Vagina (tissue), 2 donors: Measurements from ENCODE around the gene RALGPS2. TPM values are rescaled to one million over a fixed set of nuclear protein-coding genes. Genes with fewer than 3 reads are reported as not detected.

Source experiments
- DNase-seq, 2 donors: peaks; one replicate each; pipeline ENCODE4 v3.0.0-alpha.2; 2017; ENCODE audit errors: extremely low spot score in 2 of 2
- H3K27ac ChIP-seq: fragments of 200-600 bp; sonication (generic); one replicate; pipeline ENCODE4 v1.5.1; 2019
- H3K27me3 ChIP-seq: fragments of 200-600 bp; sonication (generic); one replicate; pipeline ENCODE4 v1.5.1; 2019
- H3K36me3 ChIP-seq, 2 donors: fragments of 200-600 bp; sonication (generic); one replicate each; pipeline ENCODE4 v1.5.1; 2017 to 2019
- H3K4me1 ChIP-seq: fragments of 200-600 bp; sonication (generic); one replicate; pipeline ENCODE4 v1.5.1; 2019
- H3K4me3 ChIP-seq, 2 donors: fragments of 200-600 bp; sonication (generic); 1 replicate in 1 of 2; 2 replicates in 1 of 2; pipeline ENCODE4 v1.5.1; 2016 to 2019
- H3K9me3 ChIP-seq: fragments of 200-600 bp; sonication (generic); one replicate; pipeline ENCODE4 v1.5.1; 2019
- POLR2A ChIP-seq, 2 donors: fragments of 450-650 bp; IDR thresholded peaks; one replicate each; pipeline ENCODE4 v1.6.1; 2017; ENCODE audit warnings: antibody characterized with exemption in 2 of 2, mild to moderate bottlenecking in 2 of 2, moderate library complexity in 2 of 2
- POLR2AphosphoS5 ChIP-seq, 2 donors: sonication (generic); formaldehyde crosslinking; IDR thresholded peaks; one replicate each; pipeline ENCODE4 v1.9.0; 2017; ENCODE audit warnings: antibody characterized with exemption in 2 of 2, mild to moderate bottlenecking in 2 of 2, low read depth in 1 of 2; ENCODE audit not compliant: insufficient read depth in 1 of 2
- intact Hi-C: fragments of 100-400 bp; cut with DNase I; formaldehyde crosslinking; loops from one replicate; pipeline ENCODE4 v1.15.1; 2023
- total RNA-seq: library from RNA; depleted of rRNA; stranded (reverse); fragments of >200 nt; gene quantifications from one replicate; pipeline ENCODE4 v1.2.3, GENCODE V29; 2016
- TF ChIP-seq, protein P1 (sequence below), 3 experiments: fragments of 450-650 bp in 2 of 3; fragments of 200-600 bp in 1 of 3; sonication (generic) in 1 of 3; IDR thresholded peaks; one replicate each; pipeline ENCODE4 v1.5.1; 2017 to 2019; ENCODE audit warnings: antibody characterized with exemption in 3 of 3, mild to moderate bottlenecking in 2 of 3, moderate library complexity in 2 of 3

The RALGPS2 gene
- total RNA-seq, 1 donor from 2014 or later: 20.4 TPM

DNA sequence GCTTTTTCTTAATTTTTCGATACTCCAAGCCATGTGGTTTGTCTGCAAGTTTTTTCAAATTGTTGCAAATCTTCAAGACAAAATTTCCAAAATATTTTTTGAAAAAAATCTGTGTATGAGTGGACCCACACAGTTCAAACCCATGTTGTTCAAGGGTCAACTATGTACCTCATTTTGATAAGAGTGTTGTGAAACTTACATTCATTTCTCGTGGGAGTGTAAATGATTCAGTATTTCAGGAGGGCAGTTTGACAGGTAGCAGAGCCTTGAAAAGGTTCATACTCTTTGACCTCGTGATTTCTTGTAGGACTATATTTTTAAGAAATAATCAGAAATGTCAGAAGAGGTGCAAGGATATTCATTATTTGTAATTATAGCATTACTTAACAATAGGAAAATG, 77.8 kb downstream of the RALGPS2 start:
- Histone ChIP-seq H3K4me3 (no peak overlapping the region), H3K27ac (no peak overlapping the region), H3K36me3 (no peaks in the 10 kb centered on the region), H3K27me3 (no peaks in the 10 kb centered on the region), H3K4me1 (no peaks in the 10 kb centered on the region), H3K9me3 (no peaks in the 10 kb centered on the region)
- DNase-seq: no peak
- TF ChIP-seq, protein P1, sequence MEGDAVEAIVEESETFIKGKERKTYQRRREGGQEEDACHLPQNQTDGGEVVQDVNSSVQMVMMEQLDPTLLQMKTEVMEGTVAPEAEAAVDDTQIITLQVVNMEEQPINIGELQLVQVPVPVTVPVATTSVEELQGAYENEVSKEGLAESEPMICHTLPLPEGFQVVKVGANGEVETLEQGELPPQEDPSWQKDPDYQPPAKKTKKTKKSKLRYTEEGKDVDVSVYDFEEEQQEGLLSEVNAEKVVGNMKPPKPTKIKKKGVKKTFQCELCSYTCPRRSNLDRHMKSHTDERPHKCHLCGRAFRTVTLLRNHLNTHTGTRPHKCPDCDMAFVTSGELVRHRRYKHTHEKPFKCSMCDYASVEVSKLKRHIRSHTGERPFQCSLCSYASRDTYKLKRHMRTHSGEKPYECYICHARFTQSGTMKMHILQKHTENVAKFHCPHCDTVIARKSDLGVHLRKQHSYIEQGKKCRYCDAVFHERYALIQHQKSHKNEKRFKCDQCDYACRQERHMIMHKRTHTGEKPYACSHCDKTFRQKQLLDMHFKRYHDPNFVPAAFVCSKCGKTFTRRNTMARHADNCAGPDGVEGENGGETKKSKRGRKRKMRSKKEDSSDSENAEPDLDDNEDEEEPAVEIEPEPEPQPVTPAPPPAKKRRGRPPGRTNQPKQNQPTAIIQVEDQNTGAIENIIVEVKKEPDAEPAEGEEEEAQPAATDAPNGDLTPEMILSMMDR (IDR thresholded peaks at IDR 0.05): no peak
- TF ChIP-seq POLR2A (IDR thresholded peaks at IDR 0.05) (no peak), POLR2AphosphoS5 (IDR thresholded peaks at IDR 0.05; ENCODE audit: insufficient read depth in 1 of 2, low read depth in 1 of 2) (no peak)
- intact Hi-C loops: no loop called here

DNA sequence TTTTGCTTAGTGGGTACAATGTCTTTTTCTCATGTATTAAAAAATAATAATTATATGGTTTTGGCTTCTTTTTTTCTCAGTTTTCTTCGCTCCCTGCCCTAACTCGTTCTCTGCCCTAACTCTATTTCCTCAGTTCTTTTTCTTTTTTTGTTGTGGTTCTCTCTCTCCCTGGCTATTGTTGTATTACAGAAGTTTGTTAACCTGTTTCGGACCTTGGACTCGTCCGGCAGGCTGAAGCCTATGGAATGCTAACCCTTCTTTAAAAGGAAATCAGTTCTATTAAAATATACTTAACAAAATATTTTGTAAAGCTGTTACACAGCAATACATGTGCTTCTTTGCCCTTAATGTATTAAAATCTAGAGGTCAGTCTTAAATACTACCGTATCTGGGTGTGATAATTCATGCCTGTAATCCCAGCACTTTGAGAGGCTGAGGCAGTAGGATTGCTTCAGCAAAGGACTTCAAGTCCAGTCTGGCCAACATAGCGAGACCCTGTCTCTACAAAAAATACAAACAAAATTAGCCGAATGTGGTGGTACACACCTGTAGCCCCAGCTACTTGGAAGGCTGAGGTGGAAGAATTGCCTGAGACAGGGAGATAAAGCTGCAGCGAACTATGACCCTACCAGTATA, 81.7 kb downstream of the RALGPS2 start:
- Histone ChIP-seq H3K36me3 (peaks cover 0 to 8% of the 10 kb centered on the region in 2 donors), H3K4me3 (no peak overlapping the region), H3K9me3 (no peaks in the 10 kb centered on the region), H3K27me3 (no peaks in the 10 kb centered on the region), H3K27ac (no peak overlapping the region), H3K4me1 (no peaks in the 10 kb centered on the region)
- no peak for DNase-seq
- TF ChIP-seq POLR2AphosphoS5 (IDR thresholded peaks at IDR 0.05; ENCODE audit: insufficient read depth in 1 of 2, low read depth in 1 of 2) (no peak), POLR2A (IDR thresholded peaks at IDR 0.05) (no peak)
- TF ChIP-seq, protein P1 (IDR thresholded peaks at IDR 0.05): no peak
- intact Hi-C loops: no loop called here

DNA sequence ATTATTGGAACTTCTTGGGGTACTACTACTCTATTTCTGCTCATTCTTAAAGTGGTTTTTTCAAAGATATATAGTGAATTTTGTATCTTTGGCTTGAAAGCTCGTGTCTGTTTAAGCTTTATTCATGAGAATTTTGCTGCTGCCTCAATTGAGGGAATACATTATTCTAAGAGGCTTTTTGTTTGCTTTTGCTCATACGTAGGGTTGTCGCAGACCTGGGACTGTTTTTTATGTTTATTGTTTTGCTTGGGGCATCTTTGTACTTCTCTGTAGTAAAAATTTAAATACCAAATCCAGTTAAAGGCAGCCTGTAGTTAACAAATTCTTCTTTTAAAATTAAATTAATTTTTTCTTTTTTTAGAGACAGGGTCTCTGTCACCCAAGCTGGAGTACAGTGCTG, 83.5 kb downstream of the RALGPS2 start:
- Histone ChIP-seq H3K4me1 (no peaks in the 10 kb centered on the region), H3K9me3 (no peaks in the 10 kb centered on the region), H3K36me3 (peaks cover 0 to 8% of the 10 kb centered on the region in 2 donors), H3K27ac (no peak overlapping the region), H3K27me3 (no peaks in the 10 kb centered on the region), H3K4me3 (no peak overlapping the region)
- no peak for DNase-seq
- TF ChIP-seq POLR2A (IDR thresholded peaks at IDR 0.05) (no peak), POLR2AphosphoS5 (IDR thresholded peaks at IDR 0.05; ENCODE audit: insufficient read depth in 1 of 2, low read depth in 1 of 2) (no peak)
- TF ChIP-seq, protein P1 (IDR thresholded peaks at IDR 0.05): no peak
- intact Hi-C loops: no loop called here

DNA sequence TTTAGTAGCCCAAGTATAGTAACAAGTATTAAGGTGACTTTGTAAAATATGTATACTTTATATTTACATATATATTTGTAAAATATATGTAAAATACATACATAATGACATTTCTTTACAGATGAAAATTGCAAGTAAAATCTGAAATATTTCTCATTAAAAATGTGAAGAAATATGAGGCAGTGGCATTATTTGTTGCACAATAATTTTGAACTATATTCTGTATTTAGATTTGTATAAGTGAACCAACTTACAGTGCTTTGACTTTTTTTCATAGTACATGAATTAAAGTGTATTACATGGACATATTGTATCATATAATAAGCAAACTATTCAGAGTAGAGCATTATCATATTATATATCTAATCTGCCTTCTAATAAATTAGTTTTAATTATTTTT, 85.5 kb downstream of the RALGPS2 start:
- Histone ChIP-seq H3K27me3 (no peaks in the 10 kb centered on the region), H3K36me3 (peaks cover 0 to 8% of the 10 kb centered on the region in 2 donors), H3K27ac (no peak overlapping the region), H3K4me3 (no peak overlapping the region), H3K4me1 (no peaks in the 10 kb centered on the region), H3K9me3 (no peaks in the 10 kb centered on the region)
- intact Hi-C loops: loop anchor here (5.0 kb wide), 1 partner anchor 192 kb away; no protein-coding TSS in a partner anchor
- no peak for DNase-seq
- TF ChIP-seq POLR2AphosphoS5 (IDR thresholded peaks at IDR 0.05; ENCODE audit: insufficient read depth in 1 of 2, low read depth in 1 of 2) (no peak), POLR2A (IDR thresholded peaks at IDR 0.05) (no peak)
- TF ChIP-seq, protein P1 (IDR thresholded peaks at IDR 0.05): no peak

DNA sequence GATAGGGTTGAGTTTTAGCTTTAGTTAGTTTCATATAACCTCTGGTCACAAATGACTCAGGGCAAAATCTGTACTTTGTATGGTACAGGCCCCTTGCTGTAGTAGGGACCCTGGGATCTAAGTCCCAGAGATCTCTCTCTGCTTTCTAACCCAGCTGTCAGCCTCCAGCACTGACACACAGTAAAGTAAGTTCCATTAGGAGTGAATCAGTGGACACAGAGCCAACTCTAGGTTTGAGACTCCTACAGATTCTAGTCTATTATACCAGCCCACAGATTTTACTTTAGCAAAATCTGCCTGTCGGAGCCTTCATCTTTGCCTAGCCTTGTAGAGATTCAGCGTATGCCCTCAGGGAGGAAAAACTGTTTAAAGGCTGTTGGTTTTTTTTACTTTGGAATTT, 93.4 kb downstream of the RALGPS2 start:
- Histone ChIP-seq H3K4me3 (no peak overlapping the region), H3K27me3 (no peaks in the 10 kb centered on the region), H3K27ac (no peak overlapping the region), H3K9me3 (no peaks in the 10 kb centered on the region), H3K4me1 (no peaks in the 10 kb centered on the region), H3K36me3 (no peaks in the 10 kb centered on the region)
- intact Hi-C loops: no loop called here
- DNase-seq: no peak
- TF ChIP-seq POLR2AphosphoS5 (IDR thresholded peaks at IDR 0.05; ENCODE audit: insufficient read depth in 1 of 2, low read depth in 1 of 2) (no peak), POLR2A (IDR thresholded peaks at IDR 0.05) (no peak)
- TF ChIP-seq, protein P1 (IDR thresholded peaks at IDR 0.05): no peak
